Inflammatory macrophage treated with lipopolysaccharide for 4 hours (primary cell): ENCODE measurements around the gene TMEM168.
"Not testable (repeated sequence)": the region's sequence is repeated elsewhere in the genome, so short reads cannot be mapped to it uniquely, and the experiment has no call there.

ENCODE experiments used
- DNase-seq: peaks from one replicate; pipeline ENCODE4 v3.0.0-alpha.2; 2020

TMEM168 gene, protein sequence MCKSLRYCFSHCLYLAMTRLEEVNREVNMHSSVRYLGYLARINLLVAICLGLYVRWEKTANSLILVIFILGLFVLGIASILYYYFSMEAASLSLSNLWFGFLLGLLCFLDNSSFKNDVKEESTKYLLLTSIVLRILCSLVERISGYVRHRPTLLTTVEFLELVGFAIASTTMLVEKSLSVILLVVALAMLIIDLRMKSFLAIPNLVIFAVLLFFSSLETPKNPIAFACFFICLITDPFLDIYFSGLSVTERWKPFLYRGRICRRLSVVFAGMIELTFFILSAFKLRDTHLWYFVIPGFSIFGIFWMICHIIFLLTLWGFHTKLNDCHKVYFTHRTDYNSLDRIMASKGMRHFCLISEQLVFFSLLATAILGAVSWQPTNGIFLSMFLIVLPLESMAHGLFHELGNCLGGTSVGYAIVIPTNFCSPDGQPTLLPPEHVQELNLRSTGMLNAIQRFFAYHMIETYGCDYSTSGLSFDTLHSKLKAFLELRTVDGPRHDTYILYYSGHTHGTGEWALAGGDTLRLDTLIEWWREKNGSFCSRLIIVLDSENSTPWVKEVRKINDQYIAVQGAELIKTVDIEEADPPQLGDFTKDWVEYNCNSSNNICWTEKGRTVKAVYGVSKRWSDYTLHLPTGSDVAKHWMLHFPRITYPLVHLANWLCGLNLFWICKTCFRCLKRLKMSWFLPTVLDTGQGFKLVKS

DNA sequence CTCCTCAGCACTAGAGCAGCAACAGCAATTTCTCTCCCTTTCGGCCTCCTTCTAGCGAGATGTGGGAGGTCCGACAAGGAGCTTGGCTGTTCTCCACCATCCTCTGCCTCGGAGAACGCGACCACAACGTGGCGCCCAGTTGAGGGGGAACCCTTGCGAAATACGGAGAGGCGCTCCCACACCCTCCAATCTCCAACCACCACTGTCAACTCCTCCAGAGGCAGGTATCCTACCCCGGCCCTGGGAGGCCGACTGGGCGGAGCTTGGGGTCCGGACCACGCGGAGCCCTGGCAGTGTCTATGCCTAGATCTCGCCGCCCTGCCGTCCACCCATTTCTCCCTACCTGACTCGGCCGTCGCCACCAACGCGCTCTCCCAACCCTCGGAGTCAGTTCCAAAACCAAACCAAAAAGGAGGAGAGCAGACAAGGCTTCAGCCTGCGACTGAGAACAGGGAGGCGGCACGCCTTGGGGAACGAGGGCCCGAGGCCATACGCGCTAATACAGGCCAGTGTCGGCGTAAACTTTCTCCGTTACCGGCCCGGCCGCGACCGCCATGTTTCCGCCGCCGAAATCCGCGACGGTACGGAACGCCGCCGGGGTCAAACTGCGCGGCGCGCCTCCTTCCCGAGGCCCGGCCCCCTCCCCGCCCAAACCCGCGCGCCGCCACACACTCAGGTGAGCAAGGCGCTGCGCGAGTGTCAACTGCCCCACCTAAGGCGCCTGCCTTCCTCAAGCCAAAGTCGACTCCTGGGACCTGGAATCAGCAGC is at the start of gene TMEM168:
TMEM168 (minus strand) TSS at position 577 of the 769 bp plus-strand sequence. CDS start 5,568 bp downstream, outside the sequence.
- peak; percentile 67 for DNase-seq

DNA sequence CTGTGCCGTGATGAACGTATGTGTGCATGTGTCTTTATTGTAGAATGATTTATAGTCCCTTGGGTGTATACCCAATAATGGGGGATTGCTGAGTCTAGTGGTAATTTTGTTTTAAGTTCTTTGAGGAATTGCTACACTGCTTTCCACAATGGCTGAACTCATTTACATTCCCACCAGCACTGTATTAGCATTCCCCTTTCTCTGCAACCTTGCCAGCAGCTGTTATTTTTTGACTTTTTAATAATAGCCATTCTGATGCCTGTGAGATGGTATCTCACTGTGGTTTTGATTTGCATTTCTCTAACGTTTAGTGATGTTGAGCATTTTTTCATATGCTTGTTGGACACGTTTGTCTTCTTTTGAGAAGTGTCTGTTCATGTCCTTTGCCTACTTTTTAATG is 45.7 kb upstream of the TMEM168 start:
- not testable (repeated sequence) for DNase-seq

DNA sequence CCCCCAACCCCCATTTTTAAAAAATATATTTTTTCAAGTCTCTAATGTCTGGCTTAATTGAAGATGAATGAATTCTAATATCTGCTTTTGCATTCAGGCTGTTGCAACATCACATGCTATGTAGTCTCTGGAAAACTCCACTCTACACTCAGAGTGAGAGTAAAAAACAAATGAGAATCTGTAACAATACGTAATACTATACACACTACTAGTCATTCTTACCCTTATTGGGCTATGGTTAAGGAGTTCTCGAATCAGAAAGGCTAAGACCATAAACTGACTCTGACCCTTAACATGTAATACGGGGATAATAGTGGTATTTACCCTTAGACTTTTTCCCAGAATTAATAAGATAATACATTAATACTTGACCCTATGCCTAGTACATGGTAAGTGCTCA is 42.9 kb upstream of the TMEM168 start:
- no peak for DNase-seq

DNA sequence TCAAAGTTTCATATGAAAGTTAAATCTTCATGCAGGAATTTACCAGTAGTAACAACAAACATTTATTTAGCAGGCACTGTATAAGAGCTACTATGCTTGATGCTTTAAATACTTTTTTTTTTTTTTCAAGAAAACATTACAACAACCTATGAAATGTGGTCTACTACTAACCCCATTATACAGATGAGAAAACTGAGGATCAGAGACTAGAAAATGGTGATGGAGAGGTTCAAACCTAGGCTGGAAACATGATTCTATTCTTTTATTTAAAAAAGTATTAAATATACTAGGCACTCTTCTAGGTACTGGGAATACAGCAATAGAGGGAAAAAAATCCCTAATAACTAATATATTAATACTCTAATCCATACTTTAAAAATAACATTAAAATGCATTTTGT is 40.6 kb upstream of the TMEM168 start:
- DNase-seq = no peak

DNA sequence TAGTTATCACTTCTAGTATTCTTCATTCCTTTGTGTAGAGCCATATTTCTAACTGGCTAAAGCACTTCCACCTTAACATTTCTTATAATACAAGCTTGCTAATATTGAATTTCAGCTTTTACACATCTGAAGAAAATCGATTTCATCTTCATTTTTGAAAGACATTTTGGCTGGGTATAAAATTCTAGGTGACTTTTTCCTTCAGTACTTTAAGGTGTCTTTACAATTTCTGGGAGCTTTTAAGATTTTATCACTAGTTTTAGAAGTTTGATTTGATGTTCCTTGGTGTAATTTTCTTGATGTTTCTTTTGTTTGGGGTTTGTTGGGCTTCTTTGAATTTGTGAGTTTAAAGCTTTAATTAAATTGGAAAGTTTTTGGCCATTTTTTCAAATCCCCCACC is 38.5 kb upstream of the TMEM168 start:
- no peak for DNase-seq

DNA sequence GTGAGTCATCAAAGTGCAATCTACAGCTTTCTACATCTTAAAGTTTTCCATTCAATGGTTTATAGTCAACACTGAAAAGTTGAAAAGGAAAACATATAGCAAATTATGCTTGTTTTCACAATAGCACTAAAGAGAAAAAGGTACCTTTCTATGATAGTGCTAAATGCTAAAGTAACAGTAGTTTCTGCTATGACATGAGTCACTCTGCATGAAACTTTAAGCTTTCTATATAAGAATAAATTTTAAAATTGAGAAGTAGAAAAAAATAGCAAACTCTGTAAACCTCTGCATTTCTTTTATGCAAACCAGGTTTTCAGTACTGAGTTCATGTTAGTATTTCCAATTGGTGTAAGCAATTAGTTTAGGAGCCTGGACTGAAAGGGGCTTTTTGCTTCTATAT is 31.2 kb upstream of the TMEM168 start:
- no peak for DNase-seq

DNA sequence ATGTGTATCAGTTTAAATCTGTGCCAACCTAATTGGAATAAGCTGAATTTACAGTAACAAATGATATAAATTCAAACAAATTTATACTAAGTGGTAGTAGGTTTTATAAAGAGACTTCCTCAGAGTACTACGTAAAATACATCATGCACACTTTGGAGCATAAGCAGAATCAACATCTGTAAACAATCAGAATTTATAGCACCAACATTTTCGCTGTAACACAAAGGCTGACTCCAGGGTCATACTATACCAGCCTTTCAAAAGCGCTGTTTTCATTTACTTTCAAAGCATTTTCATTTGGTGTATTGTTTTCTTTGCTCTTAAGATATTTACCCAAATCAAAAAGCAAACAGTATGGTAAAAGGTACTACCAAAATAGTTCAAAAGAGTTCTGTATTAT is 29.3 kb upstream of the TMEM168 start:
- no peak for DNase-seq

DNA sequence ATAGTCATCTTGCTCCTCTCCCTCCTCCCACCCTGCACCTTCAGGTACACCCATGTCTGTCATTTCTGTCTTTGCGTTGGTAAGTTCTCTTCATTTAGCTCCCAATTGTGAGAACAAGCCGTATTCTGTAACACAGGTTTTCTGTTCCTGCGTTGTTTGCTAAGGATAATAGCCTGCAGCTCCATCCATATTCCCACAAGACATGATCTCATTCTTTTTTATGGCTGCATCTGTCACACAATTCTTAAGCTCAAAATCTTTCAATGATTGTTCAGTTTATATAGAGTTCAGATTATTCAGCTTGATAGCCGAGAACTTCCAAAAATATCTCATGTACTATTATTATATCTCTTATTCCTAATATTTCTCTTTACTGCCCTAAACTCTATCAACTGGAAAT is 16.0 kb upstream of the TMEM168 start:
- DNase-seq = no peak

DNA sequence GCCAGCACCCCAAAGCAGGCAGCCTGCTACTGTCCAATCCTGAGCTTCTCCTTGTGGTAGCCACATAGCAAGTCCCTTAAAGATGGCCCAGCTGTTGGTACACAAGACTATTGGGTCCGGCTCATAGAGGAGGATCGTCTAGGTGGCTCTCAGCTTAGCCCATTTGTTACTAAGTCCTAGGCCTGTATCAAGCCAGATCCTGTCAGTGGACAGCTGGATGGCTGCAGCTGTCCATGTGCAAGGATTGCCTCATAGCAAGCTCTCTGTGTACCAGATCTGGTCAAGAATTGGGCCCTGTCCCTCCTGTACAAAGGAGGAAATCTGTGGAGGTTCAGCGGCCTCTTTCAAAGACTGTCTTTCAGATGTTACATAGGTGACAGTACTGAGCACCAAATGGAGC is 12.2 kb upstream of the TMEM168 start:
- no peak for DNase-seq

DNA sequence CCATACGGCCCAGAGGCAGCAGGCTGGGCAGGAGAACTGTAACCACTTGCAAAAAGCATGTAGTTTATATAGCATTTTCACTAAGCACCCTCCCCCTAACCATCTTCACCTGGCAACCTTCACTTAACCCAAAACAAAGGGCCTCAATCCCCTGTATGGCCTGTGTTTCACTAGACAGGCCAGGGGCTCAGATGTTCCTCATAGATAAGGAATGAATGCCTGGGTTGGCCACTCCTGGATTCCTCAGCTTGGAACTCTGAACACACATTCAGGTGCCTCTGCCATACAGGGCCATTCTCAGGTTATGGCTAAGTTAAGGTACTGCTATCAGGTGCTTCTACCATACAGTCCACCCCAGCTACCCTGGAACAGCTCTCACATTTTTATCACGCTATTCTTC is 10.3 kb upstream of the TMEM168 start:
- DNase-seq = no peak

DNA sequence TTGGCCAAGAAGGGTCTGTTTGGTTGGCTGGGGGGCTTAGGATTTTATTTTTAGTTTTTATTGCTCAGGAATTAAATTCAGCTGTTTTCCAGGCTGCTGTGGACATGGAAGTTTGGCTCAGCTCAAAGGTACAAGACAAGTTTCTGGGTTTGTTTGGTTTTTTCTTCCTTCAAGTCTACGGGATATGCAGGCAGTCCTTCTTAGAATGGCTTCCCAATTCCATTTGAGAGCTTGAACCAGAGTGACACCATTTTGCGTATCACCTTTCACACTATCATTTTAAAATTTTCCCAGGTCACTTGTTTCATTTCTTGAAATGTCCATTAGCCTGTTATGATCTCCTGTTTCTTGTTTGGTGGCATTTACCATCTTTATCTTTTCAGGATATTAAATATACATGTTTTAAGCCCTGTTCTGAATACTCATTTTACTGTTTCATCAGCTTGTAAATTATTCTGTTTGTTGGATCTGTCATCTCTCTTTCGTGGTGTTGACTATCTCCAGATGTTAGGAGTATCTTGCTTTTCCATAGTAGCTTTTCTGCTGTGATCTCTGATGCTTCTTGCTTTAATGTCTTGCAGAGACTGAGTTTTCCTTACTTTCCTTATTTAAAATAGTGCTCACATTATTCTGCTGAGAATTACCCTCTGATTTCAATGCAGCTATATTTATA is 9.4 kb upstream of the TMEM168 start:
- no peak for DNase-seq

DNA sequence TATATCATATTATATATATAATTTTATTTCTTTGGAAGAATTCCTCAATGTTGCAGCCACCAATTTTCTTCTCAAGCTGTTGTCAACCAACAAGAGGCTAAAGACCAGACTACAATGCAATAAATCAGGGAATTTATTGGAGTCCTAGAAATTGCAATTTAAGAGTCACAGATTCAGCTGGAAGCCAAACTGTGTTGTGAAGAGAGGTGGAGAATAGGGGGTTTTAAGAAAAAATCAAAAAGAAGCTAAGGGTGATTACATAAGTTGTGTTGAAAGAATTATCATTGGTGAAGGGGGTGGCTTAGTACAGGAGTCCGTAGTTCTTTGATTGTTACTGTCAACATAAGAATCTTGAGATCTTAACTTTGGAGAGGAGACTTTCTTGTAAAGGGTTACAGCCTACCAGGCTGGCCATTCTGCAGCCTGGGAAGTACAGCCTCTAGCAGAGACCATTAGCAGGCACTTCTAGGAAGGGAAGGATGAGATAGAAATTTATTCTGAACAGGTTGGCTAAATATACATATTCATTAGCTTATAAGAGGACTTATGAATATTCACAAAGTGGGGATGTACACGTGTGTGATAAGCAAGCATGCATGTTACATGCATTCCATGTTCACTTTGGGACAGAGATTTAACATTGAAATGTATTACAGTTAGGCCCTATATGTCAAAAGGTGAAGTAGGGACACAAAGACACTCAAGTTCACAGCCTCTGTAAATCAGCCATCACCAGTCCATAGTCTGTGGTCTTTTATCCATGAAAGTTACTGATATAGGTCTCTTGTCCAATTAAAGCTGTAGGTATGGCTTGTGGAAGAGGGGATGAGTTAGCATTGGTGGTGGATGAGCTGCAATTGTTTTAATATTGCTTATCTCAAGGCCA is 8.3 kb upstream of the TMEM168 start:
- no peak for DNase-seq

DNA sequence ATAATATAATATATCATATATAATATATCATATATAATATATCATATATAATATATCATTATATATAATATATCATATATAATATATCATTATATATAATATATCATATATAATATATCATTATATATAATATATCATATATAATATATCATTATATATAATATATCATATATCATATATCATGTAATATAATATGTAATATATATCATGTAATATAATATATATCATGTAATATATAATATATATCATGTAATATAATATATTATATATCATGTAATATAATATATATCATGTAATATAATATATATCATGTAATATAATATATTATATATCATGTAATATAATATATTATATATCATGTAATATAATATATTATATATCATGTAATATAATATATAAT is 6.4 kb upstream of the TMEM168 start:
- DNase-seq = not testable (repeated sequence)

DNA sequence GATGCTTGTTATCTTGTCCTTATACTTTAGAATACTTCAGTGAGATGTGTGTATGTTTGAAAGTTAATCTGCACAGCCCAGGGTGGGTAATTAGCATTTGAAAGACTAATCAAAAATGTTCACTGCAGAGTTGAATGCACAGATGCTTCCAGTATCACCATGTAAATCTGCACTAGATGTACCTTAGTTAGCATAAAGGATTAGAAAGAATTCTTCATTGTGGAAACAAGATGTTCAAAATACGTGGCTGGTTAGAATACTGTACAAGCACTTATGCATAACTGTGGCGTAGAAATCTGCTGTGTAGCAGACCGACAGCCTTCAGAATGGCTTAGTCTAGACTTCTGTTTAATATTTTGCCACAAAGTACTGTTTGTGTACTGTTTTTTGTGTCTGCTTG is 2.2 kb upstream of the TMEM168 start:
- DNase-seq = no peak

DNA sequence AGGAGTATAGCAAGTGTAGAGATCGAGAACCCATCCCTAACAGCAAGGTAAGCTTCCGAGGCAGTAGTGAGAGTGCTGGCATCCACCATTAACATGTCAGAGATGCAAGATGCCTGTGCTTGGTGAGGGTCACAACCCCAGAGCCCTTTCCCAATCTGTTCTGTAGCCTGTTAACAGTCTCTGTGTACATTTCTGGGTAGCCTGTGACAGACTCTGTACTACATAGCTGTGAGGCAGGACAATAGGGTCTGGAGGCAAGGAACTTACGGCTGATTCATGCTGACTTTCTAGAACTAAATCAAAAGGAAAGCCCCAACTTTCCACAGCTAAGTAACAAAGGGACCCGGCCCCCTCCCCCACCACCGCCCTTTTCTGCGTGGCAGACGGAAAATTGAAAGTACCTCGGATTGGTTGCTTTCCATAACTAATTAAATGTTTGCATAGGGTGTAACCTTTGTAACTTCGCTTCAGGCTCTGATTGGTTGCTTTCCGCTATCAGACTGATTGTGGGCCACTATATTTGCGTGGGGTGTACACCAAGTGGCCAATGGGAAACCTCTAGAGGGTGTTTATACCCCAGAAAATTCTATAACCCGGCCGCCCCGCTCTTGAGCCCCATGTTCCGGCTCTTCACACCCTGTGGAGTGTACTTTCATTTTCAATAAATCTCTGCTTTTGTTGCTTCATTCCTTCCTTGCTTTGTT is 1.4 kb upstream of the TMEM168 start:
- DNase-seq = no peak

DNA sequence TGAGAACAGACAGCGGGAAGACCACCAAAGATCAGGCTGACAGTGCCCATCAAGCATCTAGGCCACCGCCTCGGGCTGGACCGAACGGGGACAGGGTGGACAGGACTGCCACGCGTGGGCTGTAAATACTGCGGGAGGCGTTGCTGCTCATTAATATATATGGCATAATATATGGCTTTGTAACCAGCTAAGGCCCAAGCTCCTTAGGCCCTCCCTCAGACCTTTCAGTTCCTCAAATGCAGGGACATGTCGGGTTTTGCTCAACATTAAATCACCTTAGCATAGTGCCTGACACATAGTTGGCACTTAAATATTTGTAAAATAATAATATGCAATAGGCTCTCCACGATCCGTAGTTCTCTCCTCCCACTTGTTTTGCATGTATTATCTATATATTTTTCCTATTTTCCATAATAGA is 402 bp upstream of the TMEM168 start:
- peak; percentile 69 for DNase-seq

DNA sequence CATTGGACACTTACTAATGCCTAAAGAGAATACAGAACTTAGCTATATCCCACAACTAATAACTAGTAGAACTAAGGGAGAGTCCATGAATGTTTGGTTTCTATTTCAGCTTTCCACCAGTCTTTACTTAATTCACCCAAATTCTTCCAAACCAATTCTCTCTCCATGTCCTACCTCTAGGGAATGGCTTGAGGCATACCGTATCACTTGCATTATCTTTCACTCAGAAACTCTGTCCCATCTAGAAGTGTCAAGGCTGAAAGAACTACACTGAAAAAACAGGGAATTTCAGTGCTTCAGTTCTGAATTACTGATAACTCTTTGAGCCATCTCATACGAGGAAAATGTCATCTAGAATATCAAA is 758 bp downstream of the TMEM168 start:
- no peak for DNase-seq

DNA sequence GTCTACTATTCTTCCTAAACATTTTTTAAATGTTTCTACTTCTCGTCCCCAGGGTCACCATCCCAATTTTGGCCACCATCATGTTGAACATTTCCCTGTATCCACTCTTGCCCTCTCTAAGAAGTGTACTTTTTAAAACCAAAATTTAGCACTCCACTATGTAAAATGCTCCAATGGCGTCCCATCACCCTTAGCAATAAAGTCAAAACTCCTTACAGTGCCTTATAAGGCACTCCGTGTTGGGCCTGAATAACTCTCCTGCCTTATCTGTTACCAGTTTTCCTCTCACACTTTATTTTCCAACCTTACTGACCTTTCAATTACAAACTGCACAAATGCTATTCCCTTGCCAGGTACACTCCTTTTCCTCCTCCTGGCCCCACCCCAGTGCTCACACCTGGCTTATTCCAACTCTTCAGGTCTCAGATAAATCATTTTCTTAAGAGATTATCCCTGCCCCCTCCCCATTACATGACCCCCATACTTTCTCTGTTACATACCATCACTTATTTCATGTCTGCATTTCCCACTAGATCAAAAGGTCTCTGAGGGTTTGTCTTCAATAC is 1.3 kb downstream of the TMEM168 start:
- no peak for DNase-seq

DNA sequence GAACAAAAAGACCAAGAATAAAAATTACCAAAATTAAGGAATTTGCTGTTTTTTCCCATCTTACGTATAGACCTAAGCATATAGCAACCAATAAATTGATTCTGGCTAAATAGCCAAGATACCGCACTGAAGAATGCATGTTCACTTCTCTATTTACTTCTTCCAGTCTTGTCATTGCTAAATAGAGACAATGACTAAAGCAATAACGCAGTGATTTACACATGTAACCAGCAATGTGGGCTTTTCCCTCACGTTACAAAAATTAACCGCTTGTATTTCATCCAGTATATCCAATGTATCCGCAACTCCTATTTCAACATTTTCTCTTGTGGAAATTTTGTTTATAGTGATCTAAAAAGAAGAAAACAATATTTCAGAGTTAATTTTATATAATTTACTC is 5.6 kb downstream of the TMEM168 start:
- DNase-seq = peak; percentile 70

DNA sequence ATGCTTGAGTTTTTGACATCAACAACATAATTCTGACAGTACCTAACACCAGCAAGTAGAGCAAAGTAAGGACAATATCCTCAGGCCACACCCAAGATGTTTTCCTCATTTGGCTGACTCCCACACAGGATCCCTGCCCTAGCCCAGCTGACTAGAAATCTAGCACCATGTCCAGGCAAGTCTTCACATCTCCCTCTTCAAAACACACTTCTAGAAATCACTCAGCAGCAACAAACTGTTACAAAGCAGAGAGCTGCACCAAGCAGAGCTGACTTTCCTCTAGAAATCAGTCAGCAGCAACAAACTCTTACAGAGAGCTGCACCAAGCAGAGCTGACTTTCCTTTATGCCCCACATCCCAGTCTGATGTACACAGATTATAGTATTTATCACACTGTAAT is 7.7 kb downstream of the TMEM168 start:
- no peak for DNase-seq

DNA sequence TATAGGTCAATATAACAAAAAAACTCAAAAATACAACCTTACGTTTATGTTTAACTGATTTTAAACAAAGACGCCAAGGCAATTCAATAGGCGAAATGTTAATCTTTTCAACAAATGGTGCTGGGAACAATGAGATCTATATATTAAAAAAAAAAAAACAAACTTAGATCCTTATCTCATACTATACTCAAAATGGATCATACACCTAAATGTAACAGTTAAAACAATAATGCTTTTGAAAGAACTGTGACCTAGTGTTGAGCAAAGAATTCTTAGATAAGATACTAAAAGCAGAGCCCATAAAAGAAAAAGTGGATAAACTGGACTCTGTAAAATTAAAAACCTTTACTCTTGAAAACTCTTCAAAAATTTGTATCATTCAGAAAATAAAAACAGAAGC is 8.6 kb downstream of the TMEM168 start:
- DNase-seq = no peak
